Measurements from ENCODE around the gene ALOX15.
"Not testable (repeated sequence)": the region's sequence is repeated elsewhere in the genome, so short reads cannot be mapped to it uniquely, and the experiment has no call there.

ALOX15 gene

GRCh38 chr17:4645642-4646041 is 4.2 kb upstream of the ALOX15 start:
- DNase-seq: no peak

GRCh38 chr17:4643676-4644075 is 2.2 kb upstream of the ALOX15 start:
- DNase-seq: no peak

DNA sequence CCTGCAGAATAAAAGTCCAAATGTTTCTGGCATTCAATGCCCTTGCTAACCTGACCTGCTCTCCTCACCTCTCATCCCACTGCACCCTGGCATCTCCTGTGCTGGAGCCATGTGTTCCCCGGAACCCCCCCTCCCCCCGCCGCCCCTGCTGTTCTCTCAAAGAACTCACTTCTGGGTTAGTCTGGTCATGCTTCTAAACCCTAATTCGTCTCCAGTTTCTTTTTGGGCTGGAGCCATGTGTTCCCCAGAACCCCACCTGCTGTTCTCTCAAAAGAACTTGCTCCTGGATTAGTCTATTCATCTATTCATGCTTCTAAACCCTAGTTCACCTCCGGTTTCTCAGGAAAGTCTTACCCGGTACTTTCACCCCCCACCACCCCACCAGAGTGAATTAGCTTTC is 808 bp upstream of the ALOX15 start:
- DNase-seq: no peak

GRCh38 chr17:4640569-4641188 is 799 bp downstream of the ALOX15 start:
- peak; percentile 43 to 46 for DNase-seq

DNA sequence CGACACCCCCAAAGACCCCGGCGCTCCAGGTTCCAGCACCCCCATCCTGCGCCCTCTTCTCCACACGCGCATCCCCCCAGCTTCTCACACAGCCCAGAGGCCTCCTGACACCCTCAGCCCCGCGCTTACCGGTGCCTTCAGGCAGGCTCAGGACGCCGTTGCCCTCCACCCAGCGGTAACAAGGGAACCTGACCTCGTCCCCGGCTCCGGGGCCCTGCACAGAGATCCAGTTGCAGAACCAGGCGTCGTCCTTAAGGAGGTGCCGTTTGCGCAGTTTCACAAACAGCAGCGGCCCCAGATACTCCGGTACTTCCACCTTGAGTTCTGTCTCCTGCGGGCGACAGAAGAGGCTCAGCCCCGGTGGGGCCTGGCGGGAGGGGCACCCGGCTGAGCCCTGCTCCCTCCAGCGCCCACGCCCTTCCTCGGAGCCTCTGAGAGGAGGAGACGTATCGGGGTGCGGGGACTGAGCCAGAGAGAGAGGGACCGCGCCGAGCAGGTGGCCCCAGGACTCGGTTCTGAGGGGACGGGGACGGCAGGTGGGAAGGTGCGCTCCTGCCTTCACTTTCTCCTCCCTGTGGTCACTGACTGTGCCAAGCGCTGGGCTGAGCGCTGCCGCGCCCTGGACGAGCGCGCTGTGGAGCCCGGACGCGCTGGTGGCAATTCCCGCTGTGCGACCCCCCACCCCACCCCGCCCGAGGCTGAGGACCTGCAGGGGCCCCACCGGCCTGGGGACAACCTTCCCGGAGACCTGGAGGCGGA is 2.0 kb downstream of the ALOX15 start:
- peak; percentile 40 to 49 for DNase-seq

- DNase-seq: not testable (repeated sequence)
Measured at GRCh38 chr17:4638766-4639165, 2.7 kb downstream of the ALOX15 start.

DNA sequence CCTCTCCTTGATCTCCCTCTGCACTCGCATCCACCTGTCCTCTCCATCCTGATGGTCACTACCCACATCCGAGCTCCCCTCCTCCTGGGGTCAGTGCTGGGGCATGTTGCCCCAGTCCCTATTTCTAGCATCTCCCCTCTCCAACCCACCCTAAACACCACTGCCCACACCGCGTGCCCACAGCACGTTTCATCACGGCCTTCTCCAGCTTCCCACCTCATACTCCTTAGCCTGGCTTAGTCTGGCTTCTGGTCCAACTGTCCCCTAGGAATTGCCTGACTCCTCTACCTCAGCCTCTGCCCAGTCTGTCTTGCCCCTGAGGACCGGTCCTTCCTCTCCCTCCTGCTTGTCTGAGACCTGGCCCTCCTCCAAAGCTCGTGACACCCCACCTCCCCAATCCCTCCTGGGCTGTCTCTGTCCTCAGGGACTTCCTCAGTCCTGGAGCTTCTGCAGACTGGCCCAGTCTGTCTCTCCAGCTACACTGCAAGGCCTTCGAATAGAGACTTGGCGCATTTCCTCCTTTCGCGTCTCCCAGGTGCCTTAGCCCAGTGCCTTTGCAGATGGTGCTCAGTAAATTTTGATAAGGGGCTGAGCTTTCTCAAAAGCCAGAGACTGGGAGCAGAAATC is 4.9 kb downstream of the ALOX15 start:
- no peak for DNase-seq

DNA sequence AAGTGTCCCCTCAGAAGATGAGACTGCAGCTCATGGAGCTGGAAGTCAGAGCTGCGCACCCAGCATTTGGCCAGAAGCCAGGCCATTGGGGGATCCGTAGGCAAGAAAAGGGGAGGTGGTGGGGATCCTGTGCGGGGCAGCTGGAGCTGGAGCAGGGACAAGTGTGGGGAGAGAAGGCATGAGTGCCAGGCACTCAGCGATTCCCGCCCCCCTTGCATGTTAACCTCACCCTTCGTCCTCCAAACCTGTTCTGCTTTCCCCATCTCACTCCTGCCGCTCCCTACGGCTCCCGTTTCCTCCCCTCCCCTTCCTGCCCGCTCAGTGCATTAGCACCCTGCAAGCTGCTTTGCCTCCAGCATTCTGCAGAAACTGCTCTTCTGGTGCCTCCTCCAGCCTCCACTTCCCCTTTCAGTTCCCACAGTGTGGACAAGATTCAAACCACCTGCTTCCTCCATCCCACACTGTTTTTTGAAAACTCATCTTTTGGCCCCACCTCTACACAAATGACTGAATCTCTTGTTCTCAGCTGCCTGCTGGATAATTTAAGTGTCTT is 5.6 kb downstream of the ALOX15 start:
- peak in 1 of 2 experiments; percentile 28 for DNase-seq

- DNase-seq: no peak
Measured at GRCh38 chr17:4634976-4635375, 6.5 kb downstream of the ALOX15 start.

DNA sequence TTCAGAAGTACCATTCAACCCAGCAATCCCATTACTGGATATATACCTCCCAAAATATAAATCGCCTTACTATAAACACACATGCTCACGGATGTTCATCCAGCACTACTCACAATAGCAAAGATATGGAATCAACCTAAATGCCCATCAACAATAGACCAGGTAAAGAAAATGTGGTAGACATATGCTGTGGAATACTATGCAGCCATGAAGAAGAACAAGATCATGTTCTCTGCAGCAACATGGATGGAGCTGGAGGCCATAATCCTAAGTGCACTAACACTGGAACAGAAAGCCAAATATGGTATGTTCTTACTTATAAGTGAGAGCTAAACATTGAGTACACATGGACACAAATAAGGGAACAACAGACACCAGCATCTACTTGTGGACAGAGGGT is 7.8 kb downstream of the ALOX15 start:
- DNase-seq: no peak

GRCh38 chr17:4632581-4632920 is 8.9 kb downstream of the ALOX15 start:
- DNase-seq: no peak

- DNase-seq: no peak
Measured at GRCh38 chr17:4631836-4632580, 9.5 kb downstream of the ALOX15 start.

GRCh38 chr17:4631431-4631830 is 10.0 kb downstream of the ALOX15 start:
- DNase-seq: no peak

DNA sequence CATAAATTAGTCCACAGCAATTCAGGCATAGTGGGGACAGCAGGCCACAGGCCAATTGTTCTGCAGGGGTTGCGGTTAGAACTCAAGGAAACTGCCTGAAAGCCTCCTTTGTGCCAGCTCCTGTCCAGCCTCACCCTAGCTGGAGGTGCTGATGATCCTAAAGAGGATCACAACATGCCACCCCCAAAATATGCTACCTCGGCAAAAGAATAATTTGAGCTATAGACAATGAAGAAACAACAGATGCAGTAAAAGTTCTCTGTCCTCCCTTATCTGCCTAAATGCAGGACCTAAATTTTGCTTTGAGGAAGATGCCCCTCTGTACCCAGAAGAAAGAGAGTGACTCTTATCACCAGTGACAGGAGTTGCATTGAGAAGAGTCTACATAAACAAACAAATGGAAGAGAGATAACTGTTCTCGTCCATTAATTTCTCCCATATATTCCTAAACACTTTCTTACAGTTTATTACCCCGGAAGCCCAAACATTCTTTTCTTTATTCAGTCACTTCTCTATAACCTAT is 14.7 kb downstream of the ALOX15 start:
- DNase-seq: no peak

GRCh38 chr17:4625181-4625617 is 16.3 kb downstream of the ALOX15 start:
- no peak for DNase-seq

GRCh38 chr17:4624451-4624911 is 17.0 kb downstream of the ALOX15 start:
- not testable (repeated sequence) for DNase-seq

GRCh38 chr17:4623249-4623648 is 18.2 kb downstream of the ALOX15 start:
- no peak for DNase-seq

DNA sequence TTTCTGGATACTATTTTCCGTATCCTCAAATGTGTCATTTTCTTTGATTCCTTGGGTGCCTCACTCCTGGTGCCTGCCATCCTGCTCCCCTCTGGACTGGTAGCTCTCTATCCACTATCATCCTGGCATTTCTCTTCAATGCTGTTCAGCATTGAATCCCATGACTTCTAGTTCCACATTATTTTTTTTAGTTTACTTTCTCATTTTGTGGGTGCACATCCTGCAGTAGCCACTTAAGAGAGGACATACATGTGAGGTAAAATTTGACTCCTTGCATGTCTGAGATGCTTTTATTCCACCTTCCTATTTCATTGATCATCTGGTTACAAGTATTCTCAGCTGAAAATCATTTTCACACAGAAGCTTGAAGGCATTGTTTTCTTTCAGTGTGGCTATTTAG is 19.1 kb downstream of the ALOX15 start:
- DNase-seq: no peak

- DNase-seq: no peak
Measured at GRCh38 chr17:4620531-4621101, 20.9 kb downstream of the ALOX15 start.

DNA sequence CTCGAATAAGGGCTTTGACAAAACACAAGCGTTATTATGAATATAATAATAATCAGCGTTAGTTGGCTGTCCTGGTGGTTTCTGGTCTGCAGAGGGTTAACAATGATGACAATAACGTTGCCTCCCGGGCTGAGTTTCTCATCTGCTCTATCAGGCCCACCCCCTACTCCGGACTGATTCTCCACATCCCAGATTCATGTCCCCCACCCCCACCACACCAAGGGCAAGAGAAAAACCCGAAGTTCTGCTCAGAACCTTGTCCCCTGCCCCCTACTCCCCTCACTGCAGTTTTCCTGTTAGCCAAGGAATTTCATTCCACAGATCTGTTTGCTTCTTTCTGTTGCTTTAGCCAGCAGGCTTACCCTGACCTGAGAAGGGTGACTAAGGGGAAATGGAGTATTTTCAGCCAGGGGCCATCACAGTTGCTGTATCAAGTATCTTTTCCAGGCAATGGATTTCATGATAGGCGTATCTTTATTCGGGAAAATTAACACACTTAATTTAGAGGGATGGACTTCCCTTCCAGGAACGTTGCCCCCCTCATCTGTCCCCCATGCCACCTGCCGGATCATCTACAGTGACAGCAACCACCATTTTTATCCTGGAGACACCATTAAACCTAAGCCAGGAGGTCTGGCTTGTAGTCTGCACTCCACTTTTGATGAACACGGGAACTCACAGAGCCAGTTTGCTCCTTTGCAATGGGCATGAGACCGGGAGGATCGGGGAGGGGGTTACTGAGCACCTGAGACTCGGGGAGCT is 23.7 kb downstream of the ALOX15 start:
- DNase-seq: no peak

DNA sequence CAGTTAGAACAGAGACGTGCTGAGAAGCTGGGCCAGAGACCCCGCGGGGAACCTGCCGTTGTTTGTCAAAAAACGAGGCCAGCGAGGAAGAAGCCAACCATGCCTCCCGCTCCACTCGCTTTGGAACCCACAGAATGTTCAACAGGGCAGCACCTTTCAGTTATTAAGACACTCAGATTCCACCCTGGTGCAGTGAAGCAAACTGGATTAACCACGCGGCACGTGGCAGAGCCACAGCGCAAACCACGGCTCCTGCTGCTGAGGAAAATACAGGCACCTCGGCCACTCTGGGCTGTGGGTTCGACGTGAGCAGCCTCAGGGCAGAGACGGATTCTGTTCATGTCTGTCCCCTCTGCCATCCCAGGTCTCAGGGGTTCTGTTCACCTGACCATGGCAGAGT is 24.4 kb downstream of the ALOX15 start:
- DNase-seq: no peak

DNA sequence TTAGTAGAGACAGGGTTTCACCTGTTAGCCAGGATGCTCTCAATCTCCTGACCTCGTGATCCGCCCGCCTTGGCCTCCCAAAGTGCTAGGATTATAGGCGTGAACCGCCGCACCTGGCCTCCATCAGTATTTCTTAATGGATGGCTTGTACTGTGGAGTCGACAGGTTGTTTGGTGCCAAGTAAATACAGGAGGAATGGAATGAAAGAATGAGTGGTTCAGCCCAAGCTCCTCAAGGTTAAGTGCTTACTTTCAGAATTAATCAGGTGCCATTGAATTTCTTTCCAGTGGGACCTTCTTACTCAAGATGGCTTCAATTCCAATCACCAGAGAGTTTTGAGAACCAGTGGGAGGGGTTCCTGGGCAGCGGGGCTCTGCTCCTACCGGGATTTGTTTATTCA is 25.0 kb downstream of the ALOX15 start:
- no peak for DNase-seq

Data from activated T-cell treated with anti-CD3 and anti-CD28 coated beads, Interleukin-2, amount 50 U/mL, for 48 hours (primary cell).